H9 (cell line): ENCODE data around the gene SUFU. TPM values are rescaled to one million over a fixed set of nuclear protein-coding genes. Genes with fewer than 3 reads are reported as not detected.

Experiments
- DNase-seq: peaks from one replicate; pipeline ENCODE4 v3.0.0-alpha.2; 2017
- H2AFZ ChIP-seq: one replicate; pipeline ENCODE4 v1.6.1; 2013; ENCODE audit warnings: mild to moderate bottlenecking, low read length, control low read depth, moderate library complexity
- H2AK5ac ChIP-seq: 2 replicates; pipeline ENCODE4 v1.6.1; 2013; ENCODE audit warnings: low read length, control low read depth, mixed read lengths; ENCODE audit not compliant: insufficient read length
- H2BK120ac ChIP-seq: one replicate; pipeline ENCODE4 v1.6.1; 2013; ENCODE audit warnings: low read depth, mild to moderate bottlenecking, low read length, control low read depth, inconsistent platforms; ENCODE audit not compliant: poor library complexity, severe bottlenecking
- H2BK12ac ChIP-seq: 2 replicates; pipeline ENCODE4 v1.6.1; 2013; ENCODE audit warnings: low read length, control low read depth, mixed read lengths, low read depth; ENCODE audit not compliant: insufficient read length
- H2BK15ac ChIP-seq: 2 replicates; pipeline ENCODE4 v1.6.1; 2013; ENCODE audit warnings: low read depth, low read length, control low read depth
- H2BK20ac ChIP-seq: one replicate; pipeline ENCODE4 v1.6.1; 2013; ENCODE audit warnings: low read depth, mild to moderate bottlenecking, low read length, control low read depth, inconsistent platforms; ENCODE audit not compliant: poor library complexity, severe bottlenecking
- H2BK5ac ChIP-seq: 2 replicates; pipeline ENCODE4 v1.6.1; 2013; ENCODE audit warnings: low read length, control low read depth, mixed read lengths; ENCODE audit not compliant: insufficient read length
- H3K14ac ChIP-seq: 2 replicates; pipeline ENCODE4 v1.6.1; 2013; ENCODE audit warnings: low read length, control low read depth; ENCODE audit not compliant: insufficient read depth
- H3K18ac ChIP-seq: 2 replicates; pipeline ENCODE4 v1.6.1; 2013; ENCODE audit warnings: low read depth, mild to moderate bottlenecking, mixed read lengths, low read length, control low read depth; ENCODE audit not compliant: insufficient read length
- H3K23ac ChIP-seq: 2 replicates; pipeline ENCODE4 v1.6.1; 2013; ENCODE audit warnings: low read length, control low read depth, mixed read lengths, low read depth; ENCODE audit not compliant: insufficient read length
- H3K23me2 ChIP-seq: 2 replicates; pipeline ENCODE4 v1.6.1; 2013; ENCODE audit warnings: low read depth, mild to moderate bottlenecking, mixed read lengths, low read length, control low read depth; ENCODE audit not compliant: insufficient read length, poor library complexity, severe bottlenecking
- H3K27ac ChIP-seq: 2 replicates; pipeline ENCODE4 v1.5.1; 2013; ENCODE audit warnings: low read length, control low read depth, mixed read lengths, low read depth; ENCODE audit not compliant: insufficient read length
- H3K27me3 ChIP-seq: 2 replicates; pipeline ENCODE4 v1.6.1; 2013; ENCODE audit warnings: low read length, control low read depth, inconsistent platforms; ENCODE audit not compliant: insufficient read depth
- H3K4ac ChIP-seq: 2 replicates; pipeline ENCODE4 v1.6.1; 2013; ENCODE audit warnings: low read depth, mild to moderate bottlenecking, control low read depth, inconsistent platforms, low read length, moderate library complexity
- H3K4me1 ChIP-seq: 2 replicates; pipeline ENCODE4 v1.6.1; 2013; ENCODE audit warnings: low read length, control low read depth, inconsistent platforms; ENCODE audit not compliant: insufficient read depth
- H3K4me2 ChIP-seq: 2 replicates; pipeline ENCODE4 v1.6.1; 2013; ENCODE audit warnings: low read length, control low read depth, mixed read lengths; ENCODE audit not compliant: insufficient read length, insufficient read depth
- H3K56ac ChIP-seq: 2 replicates; pipeline ENCODE4 v1.6.1; 2013; ENCODE audit warnings: low read depth, mild to moderate bottlenecking, mixed read lengths, low read length, control low read depth; ENCODE audit not compliant: insufficient read length
- H3K79me1 ChIP-seq: 2 replicates; pipeline ENCODE4 v1.6.1; 2013; ENCODE audit warnings: low read depth, mild to moderate bottlenecking, moderate library complexity, low read length, control low read depth, inconsistent platforms; ENCODE audit not compliant: insufficient read depth, poor library complexity, severe bottlenecking
- H3K79me2 ChIP-seq: 2 replicates; pipeline ENCODE4 v1.6.1; 2013; ENCODE audit warnings: low read length, control low read depth, inconsistent platforms; ENCODE audit not compliant: insufficient read depth
- H3K9ac ChIP-seq: 2 replicates; pipeline ENCODE4 v1.6.1; 2013; ENCODE audit warnings: low read length, control low read depth, mixed read lengths; ENCODE audit not compliant: insufficient read length; ENCODE audit errors: extremely low read depth
- H3K9me3 ChIP-seq: one replicate; pipeline ENCODE4 v1.6.1; 2013; ENCODE audit warnings: low read depth, low read length, inconsistent platforms; ENCODE audit not compliant: control insufficient read depth
- H3T11ph ChIP-seq: one replicate; pipeline ENCODE4 v1.6.1; 2013; ENCODE audit warnings: mild to moderate bottlenecking, low read length, control low read depth, inconsistent platforms
- H4K20me1 ChIP-seq: one replicate; pipeline ENCODE4 v1.6.1; 2013; ENCODE audit not compliant: control insufficient read depth, insufficient read length, insufficient read depth
- H4K5ac ChIP-seq: 2 replicates; pipeline ENCODE4 v1.6.1; 2013; ENCODE audit warnings: low read depth, mild to moderate bottlenecking, mixed read lengths, low read length, control low read depth; ENCODE audit not compliant: insufficient read length
- H4K8ac ChIP-seq: replicated peaks from 2 replicates; pipeline ENCODE4 v1.6.1; 2013; ENCODE audit warnings: low read length, control low read depth, mixed read lengths, low read depth; ENCODE audit not compliant: insufficient read length
- H4K91ac ChIP-seq: 2 replicates; pipeline ENCODE4 v1.6.1; 2013; ENCODE audit warnings: low read depth, mild to moderate bottlenecking, moderate library complexity, mixed read lengths, low read length, control low read depth; ENCODE audit not compliant: insufficient read length
- H3K27ac Mint-ChIP-seq, 3 experiments: 2 replicates in 2 of 3; 3 replicates in 1 of 3; pipeline ENCODE4 v1.8.0; 2020 to 2021; ENCODE audit warnings: mixed read lengths in 3 of 3, mild to moderate bottlenecking in 1 of 3, moderate library complexity in 1 of 3
- H3K27me3 Mint-ChIP-seq: 2 replicates; pipeline ENCODE4 v1.8.0; 2021; ENCODE audit warnings: low read depth, mild to moderate bottlenecking, moderate library complexity, mixed read lengths
- H3K36me3 Mint-ChIP-seq, 3 experiments: 2 replicates in 2 of 3; 3 replicates in 1 of 3; pipeline ENCODE4 v1.8.0; 2020 to 2021; ENCODE audit warnings: low read depth in 3 of 3, mixed read lengths in 3 of 3; ENCODE audit not compliant: insufficient read depth in 1 of 3
- H3K4me1 Mint-ChIP-seq, 2 experiments: 2 replicates each; pipeline ENCODE4 v1.8.0; 2020; ENCODE audit warnings: mixed read lengths in 2 of 2
- H3K4me3 Mint-ChIP-seq, 2 experiments: 2 replicates in 1 of 2; 3 replicates in 1 of 2; pipeline ENCODE4 v1.8.0; 2020 to 2021; ENCODE audit warnings: mild to moderate bottlenecking in 2 of 2, mixed read lengths in 2 of 2, moderate library complexity in 1 of 2
- H3K9me3 Mint-ChIP-seq, 2 experiments: 2 replicates in 1 of 2; 3 replicates in 1 of 2; pipeline ENCODE4 v1.8.0; 2020; ENCODE audit warnings: mild to moderate bottlenecking in 2 of 2, mixed read lengths in 2 of 2, moderate library complexity in 1 of 2
- CTCF ChIP-seq: fragments of 200-600 bp; sonication (generic); conservative IDR thresholded peaks from 3 replicates; pipeline ENCODE4 v1.8.0; 2021; ENCODE audit warnings: antibody characterized with exemption, mild to moderate bottlenecking
- total RNA-seq: library from RNA; stranded (reverse); gene quantifications from 2 replicates; pipeline ENCODE4 v1.2.1, GENCODE V29; 2021

Gene SUFU
- total RNA-seq, 1 experiment from 2014 or later = 9.5 TPM

- no peaks in the 10 kb centered on the region for H3K9me3 ChIP-seq
- no peak overlapping the region for H2BK120ac ChIP-seq
- no peaks in the 10 kb centered on the region for H3K79me1 ChIP-seq
- H3K4ac ChIP-seq = no peak overlapping the region
- H2AK5ac ChIP-seq = no peak overlapping the region
- no peak overlapping the region for H4K91ac ChIP-seq
- H3T11ph ChIP-seq = no peak overlapping the region
- H3K14ac ChIP-seq = no peak overlapping the region
- Mint-ChIP-seq H3K4me1 (no peaks in the 10 kb centered on the region), H3K27me3 (no peaks in the 10 kb centered on the region; the same call in 1 of the 2 replicates), H3K4me3 (no peak overlapping the region), H3K27ac (no peak overlapping the region), H3K36me3 (peaks cover 23 to 60% (median 59%) of the 10 kb centered on the region in 3 experiments), H3K9me3 (no peaks in the 10 kb centered on the region)
- DNase-seq = no peak
- H3K4me1 ChIP-seq = no peaks in the 10 kb centered on the region
- H3K23me2 ChIP-seq = no peaks in the 10 kb centered on the region
- no peak for TF ChIP-seq CTCF
- H2BK20ac ChIP-seq = no peak overlapping the region
- no peak overlapping the region for H4K8ac ChIP-seq
- H3K18ac ChIP-seq = no peak overlapping the region
- H3K23ac ChIP-seq = no peak overlapping the region
- no peak overlapping the region for H3K56ac ChIP-seq
- no peak overlapping the region for H2AFZ ChIP-seq
- H3K4me2 ChIP-seq = no peak overlapping the region
- H2BK5ac ChIP-seq = no peak overlapping the region
- H3K27ac ChIP-seq = no peak overlapping the region
- no peak overlapping the region for H2BK15ac ChIP-seq
- no peaks in the 10 kb centered on the region for H3K79me2 ChIP-seq
- no peak overlapping the region for H3K9ac ChIP-seq
- H4K5ac ChIP-seq = no peak overlapping the region
- no peaks in the 10 kb centered on the region for H3K27me3 ChIP-seq
- H2BK12ac ChIP-seq = no peak overlapping the region
- no peaks in the 10 kb centered on the region for H4K20me1 ChIP-seq
Observed at GRCh38 chr10:102479651-102480050, 24.1 kb upstream of the SUFU start.
